Measurements from ENCODE around the gene ARHGEF28. TPM values are rescaled to one million over a fixed set of nuclear protein-coding genes. Genes with fewer than 3 reads are reported as not detected.

ARHGEF28 gene
- total and polyA plus RNA-seq, 9 of the 15 experiments (the other 6 are each of a cell fraction or from before 2014, with no cell fraction given), result 0.27 TPM; not detected in 8

- TF ChIP-seq NCOA1 (IDR thresholded peaks at IDR 0.05; ENCODE audit: low read depth), result no peak
Measured at GRCh38 chr5:73647721-73648120, 21.7 kb downstream of the ARHGEF28 start (continued).

- H3K79me2 ChIP-seq (ENCODE audit: control insufficient read depth, insufficient read depth, low read length), result no peaks in the 10 kb centered on the region
- CTCF ChIA-PET (ENCODE audit: low intra/inter-chr PET ratio), result no interaction called here
- TF ChIP-seq PTBP1 (IDR thresholded peaks at IDR 0.05; ENCODE audit: low read depth, low read length) (no peak), MCM5 (IDR thresholded peaks at IDR 0.05; ENCODE audit: low read depth) (no peak), TEAD1 (CRISPR knock-in tag; IDR thresholded peaks at IDR 0.05) (no peak), MAZ (CRISPR knock-in tag; conservative IDR thresholded peaks at IDR 0.05 in 1 of 2, IDR thresholded peaks at IDR 0.05 in 1 of 2) (no peak), BCOR (IDR thresholded peaks at IDR 0.05) (no peak)
Measured at GRCh38 chr5:73648515-73648914, 22.5 kb downstream of the ARHGEF28 start.

More at GRCh38 chr5:73648515-73648914, 22.5 kb downstream of the ARHGEF28 start:
- Histone ChIP-seq H3K4me2 (ENCODE audit: insufficient read depth, low read length) (no peak overlapping the region), H3K9me3 (replicated peaks; ENCODE audit: control insufficient read depth, insufficient read depth, low read depth, low read length) (no peaks in the 10 kb centered on the region), H3K4me3 (no peak overlapping the region), H3K4me1 (replicated peaks in 1 of 2; ENCODE audit: control insufficient read depth in 2 of 2, insufficient read depth in 2 of 2, low read length in 2 of 2) (no peaks in the 10 kb centered on the region), H3K36me3 (ENCODE audit: control insufficient read depth, insufficient read depth, low read length) (no peaks in the 10 kb centered on the region), H4K20me1 (replicated peaks; ENCODE audit: control insufficient read depth, insufficient read depth, low read length) (no peaks in the 10 kb centered on the region), H3K27me3 (ENCODE audit: control insufficient read depth in 2 of 2, insufficient read depth in 2 of 2, low read length in 2 of 2) (peaks cover 2 to 10% of the 10 kb centered on the region in 2 experiments; a peak in 1 of 5 replicates), H3K9me1 (ENCODE audit: control insufficient read depth, insufficient read depth, low read length) (no peaks in the 10 kb centered on the region), H3K9ac (ENCODE audit: insufficient read depth in 1 of 2, low read depth in 2 of 2, low read length in 2 of 2) (no peak overlapping the region), H3K27ac (ENCODE audit: extremely low read depth, low read depth, low read length) (no peak overlapping the region), H2AFZ (ENCODE audit: low read depth, low read length) (no peak overlapping the region)
- no peak for FAIRE-seq
- intact Hi-C loops (cut with micrococcal nuclease), result no loop called here
- no peak for DNase-seq (ENCODE audit: extremely low read depth in 1 of 4, low spot score in 3 of 4)
- ATAC-seq, result no peak
- 0% methylated on average over 1 of the region's 1 CpG for WGBS (ENCODE audit: insufficient coverage, low coverage, missing lambda C conversion rate)
- no TSS peak for BruUV-seq (replicated peaks)
- POLR2A ChIA-PET, result no interaction called here
- in situ Hi-C loops (cut with MboI), result no loop called here
